ENCODE data around the gene TBX10.
A peak's percentile ranks its signal among the peaks of the same experiment; 100 is the strongest.
"Not testable (repeated sequence)": the region's sequence is repeated elsewhere in the genome, so short reads cannot be mapped to it uniquely, and the experiment has no call there.

TBX10 gene

GRCh38 chr11:67639438-67639859 lies at the start of gene TBX10:
TSS of gene TBX10 (minus strand) at chr11:67639763. CDS start at chr11:67639472, 291 bp downstream.
- DNase-seq (ENCODE audit: insufficient read length, low spot score) (no peak), FAIRE-seq (peak; percentile 13)

DNA sequence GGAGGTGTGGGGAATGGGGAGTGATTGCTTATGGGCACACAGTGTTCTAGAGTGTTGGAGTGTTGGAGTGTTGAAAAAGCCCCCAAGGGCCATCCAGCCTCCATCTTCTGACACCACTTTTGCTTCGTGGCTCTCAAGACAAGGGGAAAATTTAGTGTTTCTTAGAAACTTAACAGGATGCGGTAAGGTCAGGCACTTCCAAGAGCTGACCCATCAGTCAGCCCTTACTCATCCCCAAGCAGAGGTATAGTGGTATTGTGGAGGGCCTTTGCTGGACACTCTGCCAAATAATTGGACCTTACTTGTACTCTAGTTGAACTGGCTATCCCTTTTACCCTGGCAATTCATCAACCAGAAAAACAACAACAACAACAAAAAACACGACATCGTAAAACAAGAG lies 49.6 kb upstream of the TBX10 start:
- no peak for DNase-seq (ENCODE audit: insufficient read length, low spot score)
- FAIRE-seq, result peak; percentile 46

DNA sequence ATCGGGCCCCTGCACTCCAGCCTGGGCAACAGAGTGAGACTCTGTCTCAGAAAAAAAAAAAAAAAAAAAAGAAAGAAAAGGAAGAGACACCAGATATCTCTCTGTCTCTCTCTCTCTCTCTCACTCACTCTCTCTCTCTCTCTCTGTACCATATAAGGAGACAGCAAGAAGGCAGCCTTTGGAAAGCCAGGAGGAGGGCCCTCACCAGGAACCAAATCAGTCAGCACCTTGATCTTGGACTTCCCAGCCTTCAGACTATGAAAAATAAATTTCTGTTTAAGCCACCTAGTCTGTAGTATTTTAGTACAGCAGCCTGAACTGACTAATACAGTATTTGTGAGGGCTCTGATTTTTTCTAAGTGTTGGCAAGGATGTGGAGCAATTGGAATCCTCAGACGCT lies 48.4 kb upstream of the TBX10 start:
- FAIRE-seq (peak; percentile 31), DNase-seq (ENCODE audit: insufficient read length, low spot score) (no peak)

- not testable (repeated sequence) for FAIRE-seq; DNase-seq (ENCODE audit: insufficient read length, low spot score)
These were observed 46.2 kb upstream of the TBX10 start for GRCh38 chr11:67685641-67686332.

DNA sequence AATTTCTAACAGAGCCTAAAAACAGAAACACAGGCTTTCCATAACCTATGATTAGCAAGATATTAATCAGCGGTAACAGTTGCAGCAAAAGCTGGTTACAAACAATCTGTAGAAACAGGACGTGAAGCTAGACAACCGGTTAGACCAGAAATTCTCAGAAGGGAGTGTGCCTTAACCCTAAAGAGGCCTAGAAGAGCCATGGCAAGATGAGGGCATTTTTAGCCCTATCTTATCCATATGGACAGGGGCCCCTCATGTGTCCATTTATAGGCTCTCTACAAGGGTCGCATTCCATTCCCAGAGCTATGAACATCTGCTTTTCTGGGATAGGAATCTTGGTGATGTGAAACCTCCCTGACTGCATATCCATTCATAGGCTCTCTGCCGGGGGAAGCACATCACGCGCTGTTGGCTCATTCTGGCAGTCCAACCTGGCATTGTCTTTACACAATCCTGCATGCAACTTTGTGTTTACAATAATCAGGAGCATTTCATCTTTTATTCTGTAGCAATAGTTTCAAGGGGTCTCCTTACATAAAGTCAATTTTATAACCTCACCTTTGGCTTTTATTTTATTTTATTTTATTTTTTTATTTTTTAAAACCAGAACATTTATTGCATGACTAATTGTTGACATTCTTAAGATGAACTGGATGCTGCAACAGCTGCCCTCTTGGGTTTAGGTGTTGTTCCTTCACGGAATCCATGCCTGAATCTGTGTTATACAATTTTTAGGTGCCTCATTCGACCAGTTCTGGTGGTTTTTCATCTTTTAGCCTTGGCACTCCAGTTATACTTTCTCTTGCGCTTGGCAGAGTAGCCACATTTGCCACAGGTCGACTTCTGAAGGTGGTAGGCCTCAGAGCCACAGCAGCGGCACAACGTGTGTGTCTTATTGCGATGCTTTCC lies 42.8 kb upstream of the TBX10 start:
- not testable (repeated sequence) for FAIRE-seq; DNase-seq (ENCODE audit: insufficient read length, low spot score)

DNA sequence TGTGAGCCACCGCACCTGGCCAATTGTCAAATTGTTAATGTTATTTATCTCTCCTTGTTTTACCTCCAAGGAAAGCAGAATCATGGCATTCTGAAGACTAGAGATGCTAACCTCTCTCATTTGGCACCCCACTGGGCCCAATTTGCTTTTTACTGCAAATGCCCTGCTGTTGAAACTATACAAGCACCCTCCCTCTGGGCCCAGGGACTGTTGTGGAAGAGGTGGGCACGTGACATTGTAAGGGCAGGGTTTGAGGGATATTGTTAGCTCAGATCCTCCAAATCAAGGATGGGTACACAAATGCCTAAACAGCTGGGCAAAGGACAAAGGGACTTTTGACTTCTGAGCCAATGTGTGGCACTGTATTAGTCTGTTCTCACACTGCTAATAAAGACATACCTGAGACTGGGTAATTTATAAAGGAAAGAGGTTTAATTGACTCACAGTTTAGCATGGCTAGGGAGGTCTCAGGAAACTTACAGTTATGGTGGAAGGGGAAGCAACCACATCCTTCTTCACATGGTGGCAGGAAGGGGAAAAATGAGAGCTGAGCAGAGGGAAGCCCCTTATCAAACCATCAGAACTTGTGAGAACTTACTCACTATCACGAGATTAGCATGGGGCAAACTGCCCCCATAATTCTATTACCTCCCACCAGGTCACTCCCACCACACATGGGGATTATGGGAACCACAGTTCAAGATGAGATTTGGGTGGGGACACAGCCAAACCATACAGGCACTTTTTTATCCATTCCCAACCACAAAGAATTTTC lies 41.3 kb upstream of the TBX10 start:
- DNase-seq (ENCODE audit: insufficient read length, low spot score), result no peak
- FAIRE-seq, result no peak

- FAIRE-seq (peak; percentile 76), DNase-seq (ENCODE audit: insufficient read length, low spot score) (no peak)
These were observed 35.6 kb upstream of the TBX10 start for GRCh38 chr11:67675058-67675747.

- FAIRE-seq (peak; percentile 69), DNase-seq (ENCODE audit: insufficient read length, low spot score) (no peak)
These were observed 34.9 kb upstream of the TBX10 start, which contains the start of gene ALDH3B2 for GRCh38 chr11:67674442-67674871. TSS of gene ALDH3B2 (minus strand) at chr11:67674623. CDS start at chr11:67666935, 7,688 bp downstream.

DNA sequence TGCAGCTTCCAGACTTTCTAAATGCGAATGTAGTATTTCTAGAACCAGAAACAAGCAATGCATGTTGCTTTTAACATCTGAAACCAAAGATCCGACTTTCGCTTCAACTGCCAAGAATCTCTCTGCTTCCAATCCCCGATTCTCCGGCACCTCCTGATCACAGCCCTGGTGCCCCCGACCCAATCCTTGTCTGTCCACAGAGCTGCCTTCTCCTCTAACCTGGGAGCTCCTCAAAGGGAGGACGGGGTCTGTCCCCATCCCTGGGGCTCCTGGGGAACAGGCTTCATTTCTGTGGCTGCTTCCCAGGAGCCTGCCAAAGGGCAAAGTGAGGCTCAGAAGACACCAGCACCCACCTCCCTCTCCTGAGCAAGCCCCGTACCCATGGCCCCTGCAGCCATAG lies 34.3 kb upstream of the TBX10 start:
- DNase-seq (ENCODE audit: insufficient read length, low spot score) (no peak), FAIRE-seq (no peak)

- FAIRE-seq (no peak), DNase-seq (ENCODE audit: insufficient read length, low spot score) (no peak)
These were observed 33.8 kb upstream of the TBX10 start for GRCh38 chr11:67673358-67673757.

GRCh38 chr11:67671211-67671520 lies 31.6 kb upstream of the TBX10 start:
- FAIRE-seq (no peak), DNase-seq (ENCODE audit: insufficient read length, low spot score) (no peak)

DNA sequence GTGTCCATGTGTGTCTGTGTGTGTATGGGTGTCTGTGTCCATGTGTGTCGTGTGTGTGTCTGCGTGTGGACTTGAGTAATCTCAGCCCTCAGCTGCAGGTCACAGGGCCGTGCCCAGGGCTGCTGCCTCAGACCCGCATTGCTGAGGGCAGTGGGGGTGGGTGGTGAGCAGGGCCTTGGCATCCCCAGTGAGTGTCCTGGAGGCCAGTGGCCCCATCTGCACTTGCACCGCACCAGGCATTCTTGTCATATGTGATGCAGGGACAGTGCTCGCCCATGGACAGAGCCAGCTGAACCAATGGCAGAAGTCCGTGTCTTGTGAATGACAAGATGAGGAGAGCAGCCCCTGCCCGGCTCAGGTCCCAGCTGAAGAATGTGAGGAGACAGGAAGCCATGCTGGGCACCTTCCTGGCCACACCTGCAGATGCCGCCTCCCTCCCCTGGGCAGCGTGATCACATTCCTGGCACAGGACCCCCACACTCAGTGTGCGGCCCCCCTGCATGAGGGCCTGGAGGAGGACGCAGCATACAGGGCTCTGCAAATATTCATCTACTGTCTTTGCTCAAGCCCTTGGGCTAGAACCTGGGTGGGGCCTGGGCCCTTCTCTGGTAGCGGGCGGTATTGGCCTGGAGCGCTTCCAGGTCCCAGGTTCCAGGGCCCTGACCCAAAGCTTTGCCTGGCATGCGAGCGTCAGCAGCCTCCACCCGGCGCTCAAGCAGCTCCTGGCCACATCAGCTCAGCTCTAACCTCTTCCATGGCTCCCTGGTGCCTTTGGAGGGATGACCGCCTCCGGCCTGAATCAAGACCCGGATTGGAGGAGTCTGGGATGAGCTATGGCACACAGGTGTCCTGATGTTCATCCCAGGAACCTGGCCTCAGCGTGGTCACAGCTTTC lies 31.0 kb upstream of the TBX10 start:
- DNase-seq (ENCODE audit: insufficient read length, low spot score) (no peak), FAIRE-seq (no peak)

DNA sequence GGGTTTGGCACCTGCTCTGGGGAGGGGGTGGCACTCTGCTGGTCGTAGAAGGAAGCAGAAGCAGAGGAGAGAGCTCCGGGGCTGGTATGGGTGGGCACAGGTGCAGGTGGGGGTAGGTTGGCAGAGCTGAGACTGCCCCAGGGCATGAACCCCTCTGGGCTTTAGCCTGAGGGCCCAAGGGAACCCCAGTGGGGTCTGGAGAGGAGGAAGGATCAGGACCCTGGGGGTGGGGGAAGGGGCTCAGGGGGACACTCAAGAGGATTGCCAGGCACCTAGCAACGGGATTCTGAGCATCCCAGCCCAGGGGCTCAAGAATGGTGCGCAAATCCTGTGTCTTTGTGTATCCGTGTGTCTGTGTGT lies 28.6 kb upstream of the TBX10 start:
- DNase-seq (ENCODE audit: insufficient read length, low spot score), result no peak
- no peak for FAIRE-seq

DNA sequence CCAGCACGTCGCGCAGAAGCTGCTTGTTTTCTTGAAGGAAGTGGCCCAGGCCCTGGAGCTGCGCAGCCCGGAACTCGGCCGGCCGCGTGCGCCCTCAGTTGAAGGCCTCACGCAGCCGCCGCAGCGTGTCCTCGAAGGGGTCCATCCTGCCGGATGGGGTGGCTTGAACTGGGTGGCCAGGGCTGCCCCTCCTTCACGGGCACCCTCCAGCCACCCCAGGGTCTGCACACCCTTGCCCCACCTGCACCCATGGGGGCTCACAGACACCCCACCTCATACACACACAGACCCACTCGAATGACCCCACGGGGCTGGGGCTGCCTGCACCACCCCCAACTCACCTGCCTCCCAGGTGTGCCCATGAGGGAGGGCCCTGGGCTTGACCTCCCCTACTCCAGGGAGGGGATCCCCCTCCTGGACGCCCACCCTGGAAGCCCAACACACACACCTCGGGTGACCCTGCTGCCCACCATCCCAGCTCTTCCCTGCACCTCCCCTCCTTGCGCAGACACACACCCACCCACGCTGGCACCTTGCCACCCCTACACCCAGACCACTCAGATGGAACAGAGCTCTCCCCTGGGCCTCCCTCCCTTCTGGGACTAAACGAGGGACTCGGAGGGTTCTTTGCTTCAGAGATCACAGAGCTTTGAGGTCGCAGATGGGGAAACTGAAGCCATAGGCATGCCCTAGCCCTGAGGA lies 28.1 kb upstream of the TBX10 start:
- FAIRE-seq (no peak), DNase-seq (ENCODE audit: insufficient read length, low spot score) (no peak)

GRCh38 chr11:67666676-67667489 lies 27.3 kb upstream of the TBX10 start:
- peak; percentile 60 for FAIRE-seq

DNA sequence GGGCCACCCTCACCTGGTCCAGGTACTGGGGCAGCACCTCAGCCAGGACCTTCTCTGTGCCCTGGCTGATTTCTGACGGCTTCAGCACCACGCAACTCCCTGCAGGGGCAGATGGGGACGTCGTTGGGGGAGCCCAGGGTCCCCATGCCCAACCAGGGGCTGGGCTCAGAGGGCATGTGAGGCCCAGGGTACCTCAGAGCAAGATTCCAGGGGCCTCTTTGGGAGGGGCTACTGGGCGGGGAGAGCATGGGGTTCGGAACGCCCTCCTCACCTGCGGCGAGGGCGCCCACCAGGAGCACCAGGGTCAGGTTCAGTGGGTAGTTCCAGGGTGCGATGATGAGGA lies 26.7 kb upstream of the TBX10 start:
- FAIRE-seq, result no peak
- no peak for DNase-seq (ENCODE audit: insufficient read length, low spot score)

More at GRCh38 chr11:67666676-67667489, 27.3 kb upstream of the TBX10 start:
- no peak for DNase-seq (ENCODE audit: insufficient read length, low spot score)

DNA sequence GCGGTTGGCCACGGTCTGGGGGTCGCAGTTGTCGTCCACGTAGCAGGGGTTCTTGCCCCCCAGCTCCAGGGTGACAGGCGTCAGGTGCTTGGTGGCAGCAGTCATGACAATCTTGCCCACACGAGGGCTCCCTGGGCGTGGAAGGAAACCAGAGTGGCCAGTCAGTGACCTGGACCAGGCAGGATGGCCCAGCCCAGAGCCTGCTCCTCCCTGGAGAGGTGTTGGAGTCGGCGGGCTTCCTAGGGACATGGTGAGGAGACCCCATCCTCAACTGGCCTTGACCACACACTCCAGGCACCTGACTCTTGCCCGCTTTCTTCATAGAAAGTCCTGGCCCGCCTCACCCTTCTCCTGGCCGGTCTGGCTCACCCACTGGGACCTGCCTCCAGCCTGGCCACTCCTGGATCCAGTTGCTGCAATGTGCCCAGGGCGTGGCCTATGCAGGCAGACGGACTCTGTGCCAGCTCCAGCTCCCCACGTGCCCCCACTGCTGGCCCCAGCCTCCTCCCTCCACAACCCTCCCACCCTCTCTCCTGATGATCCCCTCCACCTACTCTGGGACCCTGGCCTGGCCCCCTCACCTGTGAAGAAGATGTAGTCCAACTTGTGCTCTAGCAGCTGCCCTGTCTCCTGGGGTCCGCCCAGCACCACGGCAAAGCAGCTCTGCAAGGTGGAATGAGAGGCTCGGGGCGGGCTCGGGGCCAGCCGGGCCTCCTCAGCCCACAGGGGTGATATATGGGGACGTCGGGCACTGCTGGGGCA lies 26.2 kb upstream of the TBX10 start:
- peak; percentile 16 for FAIRE-seq
- DNase-seq (ENCODE audit: insufficient read length, low spot score), result no peak
